ENCODE data around the gene ITPK1.

The ITPK1 gene

GRCh38 chr14:93148979-93149378, 33.3 kb upstream of the ITPK1 start:
- H3K4me2 ChIP-seq (ENCODE audit: low read depth, low read length): no peak overlapping the region
- no peaks in the 10 kb centered on the region for H3K27me3 ChIP-seq (replicated peaks; ENCODE audit: insufficient read depth, low read length)
- TF ChIP-seq CTCF (IDR thresholded peaks at IDR 0.05; ENCODE audit: low read length) (no peak), EZH2phosphoT487 (IDR thresholded peaks at IDR 0.05; ENCODE audit: low read length) (no peak)
- no peak overlapping the region for H3K27ac ChIP-seq (ENCODE audit: low read length)
- no peak for DNase-seq
- no peaks in the 10 kb centered on the region for H3K9me2 ChIP-seq (replicated peaks; ENCODE audit: insufficient read depth, low read length)
- H3F3A ChIP-seq (ENCODE audit: insufficient read depth, low read length): no peaks in the 10 kb centered on the region
- H2AFZ ChIP-seq (ENCODE audit: low read length): no peak overlapping the region
- no peaks in the 10 kb centered on the region for H3K36me3 ChIP-seq (replicated peaks; ENCODE audit: insufficient read depth, low read length)
- no peaks in the 10 kb centered on the region for H3K9me3 ChIP-seq (replicated peaks; ENCODE audit: insufficient read depth, low read length)
- no peak overlapping the region for H3K9ac ChIP-seq (ENCODE audit: low read length)
- no peaks in the 10 kb centered on the region for H3K4me1 ChIP-seq (ENCODE audit: low read length)
- no peaks in the 10 kb centered on the region for H3K79me2 ChIP-seq (ENCODE audit: low read length)
- H3K4me3 ChIP-seq (ENCODE audit: low read length): no peak overlapping the region
- H4K20me1 ChIP-seq (ENCODE audit: insufficient read depth, low read length): no peaks in the 10 kb centered on the region

- Histone ChIP-seq H3K4me3 (ENCODE audit: low read length) (no peak overlapping the region), H3K9me3 (replicated peaks; ENCODE audit: insufficient read depth, low read length) (no peaks in the 10 kb centered on the region), H4K20me1 (ENCODE audit: insufficient read depth, low read length) (no peaks in the 10 kb centered on the region), H3K9me2 (replicated peaks; ENCODE audit: insufficient read depth, low read length) (no peaks in the 10 kb centered on the region), H3K79me2 (ENCODE audit: low read length) (no peaks in the 10 kb centered on the region), H3K27ac (ENCODE audit: low read length) (no peak overlapping the region), H3K27me3 (replicated peaks; ENCODE audit: insufficient read depth, low read length) (no peaks in the 10 kb centered on the region), H3K36me3 (replicated peaks; ENCODE audit: insufficient read depth, low read length) (no peaks in the 10 kb centered on the region), H3F3A (ENCODE audit: insufficient read depth, low read length) (no peaks in the 10 kb centered on the region), H3K4me2 (ENCODE audit: low read depth, low read length) (no peak overlapping the region), H2AFZ (ENCODE audit: low read length) (no peak overlapping the region), H3K4me1 (ENCODE audit: low read length) (no peaks in the 10 kb centered on the region), H3K9ac (ENCODE audit: low read length) (no peak overlapping the region)
- TF ChIP-seq CTCF (IDR thresholded peaks at IDR 0.05; ENCODE audit: low read length) (no peak), EZH2phosphoT487 (IDR thresholded peaks at IDR 0.05; ENCODE audit: low read length) (no peak), EZH2 (optimal IDR thresholded peaks at IDR 0.05; ENCODE audit: low read depth, low read length) (no peak)
- no peak for DNase-seq
Observed at GRCh38 chr14:93146119-93146518, 30.4 kb upstream of the ITPK1 start.

- H3K9me2 ChIP-seq (replicated peaks; ENCODE audit: insufficient read depth, low read length): no peaks in the 10 kb centered on the region
- H4K20me1 ChIP-seq (ENCODE audit: insufficient read depth, low read length): no peaks in the 10 kb centered on the region
- H3K9ac ChIP-seq (ENCODE audit: low read length): no peak overlapping the region
- H3K4me3 ChIP-seq (ENCODE audit: low read length): no peak overlapping the region
- H3F3A ChIP-seq (ENCODE audit: insufficient read depth, low read length): no peaks in the 10 kb centered on the region
- H3K79me2 ChIP-seq (ENCODE audit: low read length): no peaks in the 10 kb centered on the region
- no peak for DNase-seq
- no peaks in the 10 kb centered on the region for H3K36me3 ChIP-seq (replicated peaks; ENCODE audit: insufficient read depth, low read length)
- no peak overlapping the region for H2AFZ ChIP-seq (ENCODE audit: low read length)
- H3K9me3 ChIP-seq (replicated peaks; ENCODE audit: insufficient read depth, low read length): no peaks in the 10 kb centered on the region
- no peaks in the 10 kb centered on the region for H3K27me3 ChIP-seq (replicated peaks; ENCODE audit: insufficient read depth, low read length)
- H3K27ac ChIP-seq (ENCODE audit: low read length): no peak overlapping the region
- TF ChIP-seq CTCF (IDR thresholded peaks at IDR 0.05; ENCODE audit: low read length) (no peak), EZH2phosphoT487 (IDR thresholded peaks at IDR 0.05; ENCODE audit: low read length) (no peak), EZH2 (optimal IDR thresholded peaks at IDR 0.05; ENCODE audit: low read depth, low read length) (no peak)
- H3K4me1 ChIP-seq (ENCODE audit: low read length): no peaks in the 10 kb centered on the region
- H3K4me2 ChIP-seq (ENCODE audit: low read depth, low read length): no peak overlapping the region
Observed at GRCh38 chr14:93142854-93143652, 27.3 kb upstream of the ITPK1 start.
